ENCODE data around the gene GPAT2.
"Not testable (repeated sequence)": the region's sequence is repeated elsewhere in the genome, so short reads cannot be mapped to it uniquely, and the experiment has no call there.

DNA sequence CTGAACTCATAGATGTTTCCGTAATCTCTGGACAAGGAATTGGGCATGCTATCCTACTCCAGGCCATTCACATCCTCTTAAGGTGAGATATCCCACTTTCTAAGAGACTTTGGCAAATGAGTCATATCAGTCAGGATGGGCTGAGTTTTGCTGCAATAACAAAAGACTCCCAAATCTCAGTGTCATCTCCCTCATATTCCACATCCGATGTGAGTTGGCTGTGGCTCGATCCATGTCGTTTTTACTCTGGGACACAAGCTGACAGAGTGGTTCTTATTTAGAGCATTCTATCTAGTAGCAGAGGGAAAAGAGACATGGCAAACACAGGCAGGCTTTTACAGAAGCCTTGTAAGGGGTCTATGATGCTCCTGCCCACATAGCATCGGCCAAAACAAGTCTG, 28.5 kb downstream of the GPAT2 start:
- TF ChIP-seq, protein P1, sequence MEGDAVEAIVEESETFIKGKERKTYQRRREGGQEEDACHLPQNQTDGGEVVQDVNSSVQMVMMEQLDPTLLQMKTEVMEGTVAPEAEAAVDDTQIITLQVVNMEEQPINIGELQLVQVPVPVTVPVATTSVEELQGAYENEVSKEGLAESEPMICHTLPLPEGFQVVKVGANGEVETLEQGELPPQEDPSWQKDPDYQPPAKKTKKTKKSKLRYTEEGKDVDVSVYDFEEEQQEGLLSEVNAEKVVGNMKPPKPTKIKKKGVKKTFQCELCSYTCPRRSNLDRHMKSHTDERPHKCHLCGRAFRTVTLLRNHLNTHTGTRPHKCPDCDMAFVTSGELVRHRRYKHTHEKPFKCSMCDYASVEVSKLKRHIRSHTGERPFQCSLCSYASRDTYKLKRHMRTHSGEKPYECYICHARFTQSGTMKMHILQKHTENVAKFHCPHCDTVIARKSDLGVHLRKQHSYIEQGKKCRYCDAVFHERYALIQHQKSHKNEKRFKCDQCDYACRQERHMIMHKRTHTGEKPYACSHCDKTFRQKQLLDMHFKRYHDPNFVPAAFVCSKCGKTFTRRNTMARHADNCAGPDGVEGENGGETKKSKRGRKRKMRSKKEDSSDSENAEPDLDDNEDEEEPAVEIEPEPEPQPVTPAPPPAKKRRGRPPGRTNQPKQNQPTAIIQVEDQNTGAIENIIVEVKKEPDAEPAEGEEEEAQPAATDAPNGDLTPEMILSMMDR (IDR thresholded peaks at IDR 0.05) = not testable (repeated sequence)
- not testable (repeated sequence) for TF ChIP-seq EZH2 (IDR thresholded peaks at IDR 0.05; ENCODE audit: borderline replicate concordance, insufficient read depth, low read depth, low read length, poor library complexity, severe bottlenecking)
